Endodermal cell (in vitro differentiated cells): ENCODE results near the gene CRISPLD2. TPM values are rescaled to one million over a fixed set of nuclear protein-coding genes. Genes with fewer than 3 reads are reported as not detected.
A peak's percentile ranks its signal among the peaks of the same experiment; 100 is the strongest.

Experiments
- DNase-seq: peaks from one replicate; pipeline ENCODE4 v3.0.0-alpha.2; 2017
- H3K27ac ChIP-seq: 2 replicates; pipeline ENCODE4 v1.5.1; 2013; ENCODE audit warnings: mild to moderate bottlenecking, low read depth, low read length, moderate library complexity
- H3K27me3 ChIP-seq: 2 replicates; pipeline ENCODE4 v1.6.1; 2013; ENCODE audit warnings: mild to moderate bottlenecking, low read length, moderate library complexity; ENCODE audit not compliant: insufficient read depth, control insufficient read depth, poor library complexity, severe bottlenecking
- H3K36me3 ChIP-seq: 2 replicates; pipeline ENCODE4 v1.7.0; 2013; ENCODE audit warnings: mild to moderate bottlenecking, low read length, moderate library complexity; ENCODE audit not compliant: control insufficient read depth, insufficient read depth
- H3K4me1 ChIP-seq: one replicate; pipeline ENCODE4 v1.7.0; 2013; ENCODE audit warnings: low read length; ENCODE audit not compliant: control insufficient read depth, insufficient read depth
- H3K4me3 ChIP-seq: 2 replicates; pipeline ENCODE4 v1.5.1; 2013; ENCODE audit warnings: mild to moderate bottlenecking, low read length, moderate library complexity
- H3K9ac ChIP-seq: 2 replicates; pipeline ENCODE4 v1.6.1; 2013; ENCODE audit warnings: mild to moderate bottlenecking, low read length, moderate library complexity; ENCODE audit not compliant: poor library complexity, severe bottlenecking; ENCODE audit errors: extremely low read depth
- H3K9me3 ChIP-seq: 2 replicates; pipeline ENCODE4 v1.6.1; 2013; ENCODE audit warnings: mild to moderate bottlenecking, low read length, moderate library complexity; ENCODE audit not compliant: control insufficient read depth
- H3K27ac Mint-ChIP-seq: 2 replicates; pipeline ENCODE4 v1.8.0; 2020; ENCODE audit warnings: mixed read lengths
- H3K27me3 Mint-ChIP-seq: 2 replicates; pipeline ENCODE4 v1.8.0; 2021; ENCODE audit warnings: mild to moderate bottlenecking, mixed read lengths; ENCODE audit not compliant: insufficient read depth
- H3K36me3 Mint-ChIP-seq: 2 replicates; pipeline ENCODE4 v1.8.0; 2020; ENCODE audit warnings: low read depth, mixed read lengths
- H3K4me1 Mint-ChIP-seq: 2 replicates; pipeline ENCODE4 v1.8.0; 2020; ENCODE audit warnings: mixed read lengths
- H3K4me3 Mint-ChIP-seq: 2 replicates; pipeline ENCODE4 v1.8.0; 2020; ENCODE audit warnings: mild to moderate bottlenecking, moderate library complexity, mixed read lengths
- H3K9me3 Mint-ChIP-seq: 2 replicates; pipeline ENCODE4 v1.8.0; 2020; ENCODE audit warnings: mild to moderate bottlenecking, mixed read lengths
- WGBS, 2 experiments: methylation state at CpG; one replicate each; pipeline versions ENCODE4 v1.1.5 to v1.1.7; 2013; ENCODE audit warnings: missing lambda C conversion rate in 2 of 2, mixed read lengths in 1 of 2; ENCODE audit not compliant: insufficient coverage in 1 of 2, insufficient read length in 1 of 2; 5-methylcytosine and 5-hydroxymethylcytosine counted together
- total RNA-seq, 2 donors: library from RNA; stranded (reverse); fragmentation: NEBNext Ultra II Directional in 1 of 2; extraction: Animal tissue kit (Norgen Biotek cat#: 25700) in 1 of 2; gene quantifications; 2 replicates in 1 of 2; 3 replicates in 1 of 2; pipeline ENCODE4 v1.2.1, GENCODE V29; 2021
- TF ChIP-seq, protein P1 (sequence below): fragments of 200-600 bp; sonication (generic); conservative IDR thresholded peaks from 2 replicates; pipeline ENCODE4 v1.5.0; 2021; ENCODE audit warnings: antibody characterized with exemption, mild to moderate bottlenecking

Gene CRISPLD2
- total RNA-seq, 2 donors from 2014 or later, result 5.0 to 9.3 TPM

DNA sequence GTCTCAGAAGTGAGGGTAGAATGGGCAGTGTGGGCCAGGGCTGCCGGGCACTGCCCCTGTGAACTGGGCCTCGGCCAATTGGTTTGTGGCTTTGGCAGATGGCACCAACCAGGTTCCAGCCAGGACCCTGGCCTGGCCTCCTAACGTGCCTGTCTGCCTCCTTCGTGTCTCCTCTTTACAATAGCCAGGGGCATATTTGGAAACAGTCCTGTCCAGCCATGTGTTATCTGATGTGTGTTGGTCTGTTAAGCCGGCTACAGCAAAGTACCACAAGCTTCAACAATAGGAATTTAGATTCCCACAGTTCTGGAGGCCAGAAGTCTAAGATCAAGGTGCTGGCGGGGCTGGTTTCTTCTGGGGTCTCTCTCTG, 14.6 kb downstream of the CRISPLD2 start:
- Histone ChIP-seq H3K27me3 (no peaks in the 10 kb centered on the region), H3K4me1 (no peaks in the 10 kb centered on the region), H3K27ac (no peak overlapping the region), H3K36me3 (no peaks in the 10 kb centered on the region), H3K4me3 (no peak overlapping the region), H3K9me3 (no peaks in the 10 kb centered on the region), H3K9ac (no peak overlapping the region)
- WGBS, 2 experiments, result 92 to 93% methylated on average over 4 to 6 of the region's 6 CpGs
- no peak for DNase-seq
- H3K27me3 Mint-ChIP-seq, result no peaks in the 10 kb centered on the region
- H3K9me3 Mint-ChIP-seq, result no peaks in the 10 kb centered on the region
- H3K36me3 Mint-ChIP-seq, result no peaks in the 10 kb centered on the region
- no peak overlapping the region for H3K27ac Mint-ChIP-seq
- TF ChIP-seq, protein P1, sequence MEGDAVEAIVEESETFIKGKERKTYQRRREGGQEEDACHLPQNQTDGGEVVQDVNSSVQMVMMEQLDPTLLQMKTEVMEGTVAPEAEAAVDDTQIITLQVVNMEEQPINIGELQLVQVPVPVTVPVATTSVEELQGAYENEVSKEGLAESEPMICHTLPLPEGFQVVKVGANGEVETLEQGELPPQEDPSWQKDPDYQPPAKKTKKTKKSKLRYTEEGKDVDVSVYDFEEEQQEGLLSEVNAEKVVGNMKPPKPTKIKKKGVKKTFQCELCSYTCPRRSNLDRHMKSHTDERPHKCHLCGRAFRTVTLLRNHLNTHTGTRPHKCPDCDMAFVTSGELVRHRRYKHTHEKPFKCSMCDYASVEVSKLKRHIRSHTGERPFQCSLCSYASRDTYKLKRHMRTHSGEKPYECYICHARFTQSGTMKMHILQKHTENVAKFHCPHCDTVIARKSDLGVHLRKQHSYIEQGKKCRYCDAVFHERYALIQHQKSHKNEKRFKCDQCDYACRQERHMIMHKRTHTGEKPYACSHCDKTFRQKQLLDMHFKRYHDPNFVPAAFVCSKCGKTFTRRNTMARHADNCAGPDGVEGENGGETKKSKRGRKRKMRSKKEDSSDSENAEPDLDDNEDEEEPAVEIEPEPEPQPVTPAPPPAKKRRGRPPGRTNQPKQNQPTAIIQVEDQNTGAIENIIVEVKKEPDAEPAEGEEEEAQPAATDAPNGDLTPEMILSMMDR, result no peak
- peaks cover 3% of the 10 kb centered on the region for H3K4me1 Mint-ChIP-seq
- H3K4me3 Mint-ChIP-seq, result no peak overlapping the region

DNA sequence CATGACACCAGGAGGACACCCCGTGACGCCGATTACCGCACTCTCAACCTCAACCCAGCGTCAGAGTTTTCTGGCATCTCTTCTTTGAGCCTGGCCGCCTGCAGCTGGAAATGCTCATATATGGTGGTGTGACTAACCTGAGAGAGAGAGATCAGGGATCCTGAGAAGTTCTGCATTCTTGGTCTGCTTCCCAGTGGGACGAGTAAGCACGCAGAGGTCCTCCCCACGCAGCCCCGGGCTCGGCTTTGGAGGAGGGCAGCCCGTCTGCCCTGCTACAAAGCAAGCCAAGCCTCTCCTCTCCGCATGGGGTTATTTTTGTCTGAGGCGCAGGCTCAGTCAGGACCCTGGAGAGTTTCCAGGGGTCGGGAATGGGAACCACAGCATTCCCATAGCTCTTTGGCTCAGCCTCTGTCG, 16.5 kb downstream of the CRISPLD2 start:
- H3K4me1 Mint-ChIP-seq, result peaks cover 3% of the 10 kb centered on the region
- Histone ChIP-seq H3K4me3 (no peak overlapping the region), H3K27ac (no peak overlapping the region), H3K27me3 (no peaks in the 10 kb centered on the region), H3K36me3 (no peaks in the 10 kb centered on the region), H3K9me3 (no peaks in the 10 kb centered on the region), H3K9ac (no peak overlapping the region), H3K4me1 (no peaks in the 10 kb centered on the region)
- no peaks in the 10 kb centered on the region for H3K27me3 Mint-ChIP-seq
- H3K4me3 Mint-ChIP-seq, result no peak overlapping the region
- no peak overlapping the region for H3K27ac Mint-ChIP-seq
- TF ChIP-seq, protein P1, result no peak
- WGBS, 2 experiments, result 25 to 34% methylated on average over 15 to 16 of the region's 16 CpGs
- no peaks in the 10 kb centered on the region for H3K9me3 Mint-ChIP-seq
- no peaks in the 10 kb centered on the region for H3K36me3 Mint-ChIP-seq
- peak; percentile 92 for DNase-seq

DNA sequence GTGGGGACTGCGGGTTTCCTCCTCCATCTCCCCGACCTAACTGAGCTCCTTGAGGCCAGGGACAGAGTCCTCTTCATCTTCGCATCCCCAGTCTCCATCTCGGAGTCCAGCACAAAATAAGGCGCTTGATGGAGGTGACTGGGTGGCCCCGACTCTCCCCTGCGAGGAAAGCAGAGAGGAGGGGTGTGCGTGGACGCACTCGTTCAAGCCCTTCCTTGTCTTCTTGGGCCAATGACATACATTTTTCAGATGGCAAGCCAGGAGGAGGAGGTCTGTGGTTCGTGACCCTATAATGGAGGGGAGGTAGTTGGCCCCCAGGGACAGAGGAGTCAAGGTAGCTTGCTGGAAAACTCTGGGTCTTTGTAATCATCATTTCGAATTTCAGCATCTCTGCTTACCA, 17.2 kb downstream of the CRISPLD2 start:
- H3K27ac ChIP-seq, result no peak overlapping the region
- Mint-ChIP-seq H3K4me3 (no peak overlapping the region), H3K4me1 (peaks cover 3% of the 10 kb centered on the region), H3K9me3 (no peaks in the 10 kb centered on the region), H3K27ac (no peak overlapping the region), H3K36me3 (no peaks in the 10 kb centered on the region), H3K27me3 (no peaks in the 10 kb centered on the region)
- no peaks in the 10 kb centered on the region for H3K36me3 ChIP-seq
- DNase-seq, result no peak
- no peaks in the 10 kb centered on the region for H3K27me3 ChIP-seq
- no peaks in the 10 kb centered on the region for H3K4me1 ChIP-seq
- TF ChIP-seq, protein P1, result no peak
- no peaks in the 10 kb centered on the region for H3K9me3 ChIP-seq
- H3K4me3 ChIP-seq, result no peak overlapping the region
- WGBS, 2 experiments, result 93% methylated on average over 9 to 12 of the region's 12 CpGs
- H3K9ac ChIP-seq, result no peak overlapping the region
